HG03460 (cell line): ENCODE measurements around the gene MAD1L1.

Experiments
- ATAC-seq: cut with Tn5 transposase; IDR thresholded peaks from one replicate; pipeline ENCODE4 v1.9.1; 2021; ENCODE audit not compliant: unreplicated experiment

MAD1L1 gene

DNA sequence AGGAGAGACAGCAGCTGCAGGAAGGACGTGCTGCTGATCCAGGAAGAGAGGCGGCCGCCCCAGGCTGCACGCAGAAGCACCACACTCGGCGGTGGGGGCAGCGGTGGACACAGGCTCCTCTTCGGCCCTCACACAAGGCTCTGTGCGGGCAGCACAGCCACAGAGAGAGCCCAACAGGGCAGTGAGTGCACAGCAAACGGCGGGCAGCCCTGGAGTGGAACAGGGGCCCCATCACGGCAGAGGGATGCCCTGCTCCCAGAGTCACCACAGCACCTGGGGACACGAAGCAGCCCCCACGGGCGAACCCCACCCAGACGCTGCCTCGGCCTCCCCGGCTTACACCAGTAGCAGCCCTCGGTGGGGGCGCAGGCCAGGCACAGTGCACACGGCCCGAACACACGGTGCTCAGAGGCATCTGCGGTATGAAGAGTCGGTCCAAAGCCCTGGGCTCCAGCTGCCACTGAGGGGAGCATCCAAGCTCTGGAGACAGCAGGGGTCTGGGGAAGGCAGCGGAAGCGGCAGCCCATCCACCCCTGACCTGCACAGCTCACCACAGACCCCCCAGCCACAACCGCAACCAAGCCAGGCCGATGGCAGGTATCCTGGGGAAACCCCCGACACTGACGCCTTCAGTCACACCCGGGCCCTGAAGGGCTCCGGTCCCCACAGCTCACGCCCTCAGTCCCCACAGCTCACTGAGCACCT, 26.1 kb upstream of the MAD1L1 start:
- peak; percentile 60 for ATAC-seq

DNA sequence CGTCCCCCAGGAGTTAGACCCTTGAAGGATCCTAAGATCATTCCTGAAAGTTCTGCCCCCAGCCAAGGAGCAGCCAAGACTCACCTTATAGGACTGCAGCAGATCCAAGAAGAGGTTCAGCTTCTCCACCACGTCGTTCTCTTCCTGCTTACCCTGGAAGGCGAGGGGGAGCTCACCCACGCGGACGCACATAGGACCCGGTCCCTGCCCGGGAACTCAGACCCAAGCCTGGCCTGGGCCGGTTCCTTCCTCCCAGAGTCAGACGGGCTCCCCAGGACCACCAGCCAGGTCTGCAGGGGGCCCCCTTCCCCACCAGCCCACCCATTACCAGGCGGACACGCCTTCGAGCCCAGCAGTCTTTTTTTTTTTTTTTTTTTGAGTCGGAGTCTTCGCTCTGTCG, 24.9 kb upstream of the MAD1L1 start:
- ATAC-seq = no peak

DNA sequence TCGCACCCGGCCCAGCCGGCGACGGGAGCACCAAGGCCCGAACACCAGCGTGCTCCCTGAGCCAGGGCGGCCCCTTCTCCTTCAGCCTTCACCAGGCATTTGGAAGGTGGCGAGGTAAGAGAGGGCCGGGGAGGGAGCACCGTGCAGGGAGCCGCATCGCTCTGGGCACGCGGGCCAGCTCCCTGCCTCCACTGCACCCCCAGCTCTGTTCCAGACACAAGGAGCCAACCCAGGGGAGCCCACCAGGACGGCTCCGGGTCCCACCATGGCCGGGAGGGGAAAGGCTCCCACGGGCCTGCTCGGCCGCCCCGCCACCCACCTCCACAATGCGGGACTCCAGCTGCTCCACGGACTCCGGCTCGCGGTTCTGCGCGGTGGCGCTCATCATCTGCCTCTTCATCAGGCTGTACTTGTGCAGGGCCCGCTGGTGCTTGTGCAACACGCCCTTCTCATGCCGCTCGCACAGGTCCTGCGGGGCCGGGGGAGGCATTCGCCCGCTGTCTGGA, 24.4 kb upstream of the MAD1L1 start:
- no peak for ATAC-seq

DNA sequence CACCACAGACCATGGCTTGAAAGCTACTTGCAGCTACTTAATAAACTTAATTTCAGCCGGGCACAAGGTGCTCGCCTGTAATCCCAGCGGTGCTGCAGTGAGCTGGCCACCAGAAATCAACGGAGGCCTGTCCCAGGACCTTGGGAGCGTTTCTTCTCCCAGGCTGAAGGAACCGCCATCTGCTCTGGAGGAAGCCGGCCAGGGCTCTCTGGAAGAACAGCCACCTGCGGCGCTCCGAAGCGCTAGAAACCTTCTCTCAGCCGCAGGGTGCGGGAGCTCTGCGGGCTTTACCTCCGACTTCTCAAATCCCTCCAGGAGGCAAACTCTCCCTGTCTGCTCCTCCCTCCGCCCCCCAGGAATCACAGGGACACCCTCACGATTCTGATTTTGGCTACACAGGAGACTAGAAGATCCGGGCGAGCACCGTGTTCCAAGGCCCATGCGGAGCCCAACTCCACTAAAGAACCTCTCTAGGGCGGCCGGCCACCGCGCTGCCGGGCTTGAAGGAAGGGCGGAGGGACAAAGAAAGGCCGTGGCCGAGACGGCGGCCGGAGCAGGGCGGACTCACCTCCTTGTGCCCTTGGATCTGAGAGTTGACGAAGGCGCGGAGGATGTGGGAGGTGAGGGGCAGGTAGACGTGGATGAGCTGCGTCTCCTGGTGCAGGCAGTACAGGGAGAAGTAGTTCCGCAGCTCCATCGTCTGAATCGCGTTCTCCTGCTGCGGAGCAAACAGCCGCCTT, 23.7 kb upstream of the MAD1L1 start:
- ATAC-seq = no peak

DNA sequence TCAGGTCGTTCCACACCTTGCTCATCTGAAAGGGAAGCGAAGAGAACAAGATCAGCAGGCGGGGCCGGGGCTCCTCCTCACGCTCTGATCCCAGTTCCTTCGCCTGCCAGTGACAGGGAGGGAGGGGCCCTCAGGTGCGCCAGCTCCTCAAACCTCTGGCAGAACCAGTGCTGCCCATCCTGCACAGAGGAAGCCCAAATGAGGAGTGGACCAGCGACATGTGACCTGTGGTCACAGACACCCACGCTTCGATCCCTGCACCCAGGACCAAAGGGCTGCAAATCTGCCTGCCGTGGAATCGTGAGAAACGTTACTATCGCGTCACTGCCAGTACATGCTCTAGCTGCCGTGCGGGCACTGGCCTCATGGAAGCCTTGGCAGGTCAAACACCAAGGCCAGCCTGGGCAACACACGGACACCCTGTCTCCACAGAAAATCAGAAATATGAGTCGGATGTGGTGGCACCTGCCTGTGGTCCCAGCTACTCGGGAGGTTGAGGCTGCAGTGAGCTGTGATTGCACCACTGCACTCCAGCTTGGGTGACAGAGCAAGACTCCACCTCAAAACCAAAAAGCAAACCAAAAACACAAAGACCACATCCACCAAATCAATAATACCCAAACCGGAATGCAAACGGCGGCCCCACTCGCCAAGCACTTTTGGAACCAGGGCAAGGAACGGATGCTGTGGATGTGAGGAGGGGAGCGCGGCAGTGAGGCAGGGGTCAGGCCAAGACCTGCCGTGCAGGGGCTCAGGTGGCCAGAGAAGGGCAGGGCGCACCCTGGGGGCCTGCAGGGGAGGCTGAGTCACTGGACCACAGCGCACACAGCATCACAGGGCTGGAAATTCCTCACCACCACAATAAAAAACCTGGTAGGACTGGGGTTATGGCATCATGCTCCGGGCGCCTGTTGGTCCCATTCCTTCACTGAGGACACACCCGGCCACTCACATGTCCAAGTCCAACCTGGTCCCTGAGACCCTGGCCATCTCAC, 22.7 kb upstream of the MAD1L1 start:
- ATAC-seq = no peak

DNA sequence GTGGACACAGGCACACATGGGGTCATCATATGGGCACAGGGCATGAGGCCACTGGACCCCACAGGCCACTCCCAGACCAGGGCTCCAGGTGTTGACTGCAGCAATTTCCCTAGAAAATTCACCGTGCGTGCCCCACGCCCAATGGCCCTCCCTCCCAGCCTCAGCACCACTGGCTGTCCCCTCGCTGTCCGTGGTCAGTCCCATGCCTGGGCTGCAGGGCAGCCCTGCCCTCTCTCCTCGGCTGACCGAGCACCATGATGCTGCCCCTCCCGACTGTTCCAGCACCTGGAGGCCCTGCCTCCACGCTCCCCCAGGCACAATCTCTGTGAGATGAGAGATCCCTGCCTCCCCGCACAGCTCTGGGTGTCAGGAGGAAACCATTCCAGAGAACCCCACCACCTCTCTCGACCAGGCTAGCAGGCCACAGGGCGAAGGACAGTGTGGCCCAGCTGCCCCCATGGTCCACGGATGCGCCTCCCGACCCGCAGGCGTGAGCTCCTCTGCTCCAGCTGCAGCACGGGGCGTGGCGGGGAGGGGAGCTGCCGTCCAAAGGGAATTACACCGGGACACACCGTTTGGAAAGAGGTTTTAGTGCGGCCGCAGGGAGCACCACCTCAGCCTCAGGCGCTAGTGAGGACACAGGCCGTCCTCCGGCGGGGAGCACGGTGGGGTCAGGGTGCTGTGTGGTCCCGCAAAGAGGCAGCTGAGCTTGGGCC, 21.8 kb upstream of the MAD1L1 start:
- ATAC-seq = no peak

DNA sequence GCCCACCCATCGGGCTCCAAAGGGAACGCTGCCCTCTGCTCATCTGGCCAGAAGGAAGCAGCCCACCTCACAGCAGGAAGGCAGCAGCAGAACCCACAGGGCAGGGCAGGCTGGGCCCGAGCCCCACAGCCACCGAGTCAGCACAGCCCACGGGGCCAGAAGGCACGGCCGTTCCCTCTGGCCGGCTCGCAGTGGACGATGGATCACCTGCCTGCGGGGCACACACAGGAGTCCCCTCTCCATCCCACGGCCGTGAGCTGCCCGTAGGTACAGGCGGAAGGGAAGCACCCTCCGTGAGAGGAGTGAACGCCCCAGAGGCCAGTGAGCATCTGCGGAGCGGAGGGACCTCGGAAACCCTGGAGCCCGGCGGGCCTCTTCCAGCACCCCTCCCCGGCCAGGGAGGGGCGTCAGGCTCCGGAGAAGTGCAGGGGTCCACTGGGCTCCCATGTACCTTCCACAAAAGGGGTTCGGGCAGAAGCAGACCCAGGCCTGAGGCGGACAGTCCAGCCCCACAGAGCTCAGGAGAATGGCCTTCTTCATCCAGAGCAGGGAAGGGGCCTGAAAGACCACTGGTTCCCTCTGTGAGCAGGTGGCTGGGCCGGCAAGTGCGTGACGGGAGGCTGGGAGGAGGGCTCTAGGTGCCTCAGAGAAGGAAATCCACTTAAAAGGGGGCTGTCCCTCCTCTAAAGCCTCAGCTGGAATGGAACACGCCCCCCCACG, 20.9 kb upstream of the MAD1L1 start:
- no peak for ATAC-seq

DNA sequence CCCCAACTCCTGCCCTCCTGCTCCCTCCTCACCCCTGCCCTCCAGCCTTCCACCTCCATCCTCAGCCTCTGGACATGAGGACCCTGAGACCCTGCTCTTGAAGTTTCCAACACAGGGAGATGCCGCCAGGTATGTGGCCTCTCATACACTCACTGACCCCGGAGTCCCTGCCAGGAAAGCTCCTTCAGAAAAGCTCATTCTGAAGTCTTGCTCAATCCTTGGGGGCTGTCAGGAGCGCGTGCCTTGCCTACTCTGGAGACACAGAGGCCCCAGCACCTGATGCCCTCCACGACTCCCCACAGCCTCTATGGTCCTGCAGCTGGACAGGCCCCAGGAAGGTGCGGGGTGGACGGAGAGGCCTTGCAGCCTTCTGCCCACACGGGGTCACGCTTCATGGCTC, 20.3 kb upstream of the MAD1L1 start:
- no peak for ATAC-seq

DNA sequence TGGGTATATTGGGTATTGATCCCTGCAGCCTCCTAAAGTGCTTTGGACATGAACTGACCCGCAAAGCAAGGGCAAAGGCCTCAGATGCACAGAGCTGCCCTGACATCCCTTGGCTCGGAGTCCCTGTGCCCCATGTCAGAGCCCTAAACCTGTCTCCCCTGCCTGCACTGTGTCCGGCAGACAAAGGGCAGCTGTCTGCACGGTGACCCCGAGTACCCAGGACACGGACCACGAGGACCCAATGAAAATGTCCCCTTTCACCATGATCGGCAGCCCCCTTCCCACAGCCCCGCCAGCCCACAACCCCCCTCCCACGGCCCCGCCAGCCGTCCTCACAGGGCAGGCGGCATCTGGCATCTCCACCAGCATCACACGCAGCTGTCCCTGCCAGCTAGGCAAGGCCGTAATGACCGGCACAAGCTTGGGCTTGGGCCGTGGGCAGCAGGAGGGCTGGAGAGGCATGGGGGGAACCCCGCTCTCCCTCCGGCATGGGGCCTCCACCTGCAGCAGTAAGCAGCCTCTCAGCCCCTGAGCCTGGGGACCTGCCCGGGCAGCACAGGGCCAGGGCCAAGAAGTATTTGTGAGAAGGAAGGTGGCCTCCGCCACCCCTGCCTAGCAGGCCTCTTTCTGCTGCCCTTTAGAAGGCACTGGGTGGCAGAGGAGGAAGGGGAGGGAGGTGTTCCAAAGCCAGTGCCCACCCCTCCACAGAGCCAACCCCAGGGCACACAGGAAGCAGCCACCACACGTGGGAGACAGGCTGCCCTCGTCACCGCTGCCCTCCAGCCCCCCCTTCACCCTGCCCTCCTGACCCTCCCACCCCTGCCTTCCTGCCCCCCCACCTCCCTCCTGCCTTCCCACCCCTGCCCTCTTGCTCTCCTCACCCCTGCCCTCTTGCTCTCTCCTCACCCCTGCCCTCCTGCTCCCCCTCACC, 19.4 kb upstream of the MAD1L1 start:
- ATAC-seq = no peak

DNA sequence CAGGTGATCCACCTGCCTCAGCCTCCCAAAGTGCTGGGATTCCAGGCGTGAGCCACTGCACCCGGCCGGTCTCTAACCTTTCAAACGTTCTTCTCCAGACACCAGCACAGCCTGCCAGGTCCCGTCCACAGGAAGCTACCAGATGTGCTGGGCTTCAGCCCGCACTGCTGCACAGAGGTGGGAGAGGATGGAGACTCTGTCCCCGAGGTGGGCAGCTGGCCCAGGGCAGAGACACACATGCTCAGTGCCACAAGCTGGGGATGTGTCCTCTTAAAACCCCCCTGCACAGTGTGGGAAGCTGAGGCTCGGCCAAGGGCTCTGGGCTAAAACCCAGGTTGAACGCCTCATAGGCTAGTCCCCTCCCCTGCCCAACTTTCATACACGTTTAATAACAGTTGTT, 18.6 kb upstream of the MAD1L1 start:
- ATAC-seq = no peak

DNA sequence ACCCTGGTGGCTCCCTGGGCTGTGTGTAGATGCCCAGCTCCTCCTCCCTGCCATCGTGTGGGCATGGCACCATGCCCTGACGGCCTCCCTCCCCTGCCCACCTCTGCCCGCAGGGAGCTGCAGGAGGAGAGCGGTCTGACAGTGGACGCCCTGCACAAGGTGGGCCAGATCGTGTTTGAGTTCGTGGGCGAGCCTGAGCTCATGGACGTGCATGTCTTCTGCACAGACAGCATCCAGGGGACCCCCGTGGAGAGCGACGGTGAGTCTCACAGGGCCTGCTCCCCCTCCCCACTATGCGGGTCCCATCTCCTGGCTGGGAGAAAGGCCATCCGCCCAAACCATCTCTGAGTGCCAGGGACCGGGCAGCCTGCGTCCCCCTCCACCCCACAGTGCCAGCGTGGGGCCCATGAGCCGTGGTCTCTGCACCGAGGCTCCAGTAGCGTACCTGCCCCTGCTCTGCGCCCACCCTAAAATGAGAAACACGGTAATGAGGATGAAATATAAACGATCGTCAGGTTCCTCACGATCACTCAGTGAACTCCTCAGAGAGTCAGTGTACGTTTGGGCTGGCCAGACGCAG, 17.1 kb upstream of the MAD1L1 start:
- no peak for ATAC-seq

DNA sequence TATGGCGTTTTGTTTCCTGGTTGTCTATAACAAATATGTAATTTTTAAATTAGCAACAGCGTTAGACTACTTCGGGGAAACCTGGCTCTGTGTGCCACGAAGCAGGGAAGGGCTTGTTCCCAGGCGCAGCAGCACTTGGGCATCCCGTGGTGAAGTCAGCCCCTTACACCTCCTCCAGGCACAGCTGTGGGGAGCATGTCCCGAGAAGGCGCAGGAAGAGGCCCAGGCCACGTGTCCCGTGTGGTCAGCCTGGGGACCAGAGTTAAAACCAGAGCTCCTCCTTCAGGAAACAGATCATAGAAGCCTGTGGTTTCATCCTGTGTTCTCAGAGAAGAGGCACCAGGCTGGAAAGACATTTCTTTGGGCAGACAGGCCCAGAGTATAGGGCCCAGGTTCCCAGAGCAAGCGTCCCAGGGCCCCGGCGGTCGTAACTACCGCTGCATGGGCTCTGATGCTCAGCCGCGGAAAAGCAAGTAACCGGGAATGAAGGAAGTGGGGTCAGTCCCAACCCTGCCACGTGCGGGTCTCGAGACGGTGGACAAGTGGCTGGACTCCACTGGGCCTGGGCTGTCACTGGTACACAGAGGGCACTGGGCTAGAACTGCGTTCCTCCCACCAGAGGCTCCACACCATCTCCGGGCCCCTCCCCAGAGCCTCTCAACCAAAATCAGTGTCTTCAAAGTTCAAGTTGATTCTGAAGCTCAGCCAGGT, 16.4 kb upstream of the MAD1L1 start:
- peak; percentile 61 for ATAC-seq

DNA sequence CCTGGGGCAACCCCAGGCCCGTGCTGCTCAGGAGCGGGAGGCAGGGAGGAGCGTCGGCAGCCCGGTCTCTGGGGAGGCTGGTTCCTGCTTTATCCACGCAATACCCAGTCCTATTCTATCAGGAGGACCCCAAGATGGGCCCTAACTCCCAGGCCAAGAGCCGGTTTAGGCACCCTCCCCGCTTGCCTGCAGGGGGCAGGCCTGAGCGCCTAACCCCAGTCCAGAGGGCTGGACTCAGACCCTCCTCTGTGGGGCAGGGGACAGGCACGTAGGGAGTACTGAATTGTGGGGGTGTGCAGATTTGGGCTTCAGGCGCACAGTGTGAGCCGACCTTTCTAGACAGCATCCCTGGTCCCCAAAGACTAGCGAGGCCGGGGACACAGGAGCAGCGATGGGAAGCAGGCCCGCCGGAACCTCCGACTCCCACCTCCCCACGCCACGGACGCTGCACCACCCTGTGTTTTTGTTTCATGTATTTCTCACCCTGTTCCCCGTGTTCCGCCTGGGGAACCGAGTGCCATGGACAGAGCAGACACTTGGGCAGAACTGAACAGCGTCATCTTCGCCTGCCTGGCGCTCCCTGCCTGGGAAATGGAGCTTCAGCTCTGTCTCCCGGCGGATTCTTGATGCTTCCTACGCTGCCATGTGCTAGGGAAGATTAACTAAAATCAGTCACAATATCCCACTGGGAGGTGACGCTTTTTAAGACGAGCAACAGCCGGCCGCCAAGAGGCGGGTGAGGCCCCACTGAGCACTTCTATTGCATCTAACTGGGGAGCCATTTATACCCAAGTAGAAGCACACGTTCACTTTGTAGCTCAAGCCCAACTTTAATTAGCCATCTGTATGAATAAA, 14.6 kb upstream of the MAD1L1 start:
- ATAC-seq = no peak

DNA sequence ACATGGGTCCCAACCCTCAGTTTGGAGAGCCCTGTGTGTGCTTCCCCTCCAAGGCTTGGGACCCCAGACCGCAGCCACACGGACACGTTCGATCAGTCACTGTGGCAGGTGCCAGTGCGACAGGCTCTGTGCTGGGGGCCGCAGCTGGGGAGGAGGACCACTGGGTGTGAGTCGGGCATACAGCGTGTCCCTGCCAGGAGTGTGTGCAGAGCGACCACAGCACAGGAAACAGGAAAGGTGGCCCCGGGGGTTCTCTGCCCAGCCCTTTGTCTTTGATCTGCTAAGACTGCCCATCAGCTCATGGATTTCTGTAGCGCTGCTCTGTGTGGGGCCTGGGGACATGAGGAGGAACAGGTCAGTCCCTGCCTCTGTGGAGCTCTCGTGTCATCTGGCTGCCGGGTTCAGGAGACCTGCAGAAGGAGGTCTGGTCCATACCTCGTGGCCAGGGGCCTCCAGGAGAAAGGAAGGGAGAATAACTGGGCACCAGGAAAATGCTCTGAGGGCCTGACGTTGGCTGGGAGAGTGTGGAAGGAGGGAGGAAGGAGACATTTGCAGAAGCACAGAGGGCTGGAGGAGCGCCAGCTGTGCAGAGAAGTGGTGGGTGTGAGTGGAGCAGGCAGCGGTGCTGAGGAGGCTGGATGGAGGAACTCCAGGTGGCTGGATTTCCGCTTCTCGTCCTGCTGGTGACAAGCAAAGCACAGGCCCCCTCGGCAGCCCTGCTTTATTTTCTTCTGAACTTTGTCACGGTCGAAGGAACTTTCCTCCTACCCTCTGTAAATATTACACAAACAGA, 13.3 kb upstream of the MAD1L1 start:
- ATAC-seq = no peak

DNA sequence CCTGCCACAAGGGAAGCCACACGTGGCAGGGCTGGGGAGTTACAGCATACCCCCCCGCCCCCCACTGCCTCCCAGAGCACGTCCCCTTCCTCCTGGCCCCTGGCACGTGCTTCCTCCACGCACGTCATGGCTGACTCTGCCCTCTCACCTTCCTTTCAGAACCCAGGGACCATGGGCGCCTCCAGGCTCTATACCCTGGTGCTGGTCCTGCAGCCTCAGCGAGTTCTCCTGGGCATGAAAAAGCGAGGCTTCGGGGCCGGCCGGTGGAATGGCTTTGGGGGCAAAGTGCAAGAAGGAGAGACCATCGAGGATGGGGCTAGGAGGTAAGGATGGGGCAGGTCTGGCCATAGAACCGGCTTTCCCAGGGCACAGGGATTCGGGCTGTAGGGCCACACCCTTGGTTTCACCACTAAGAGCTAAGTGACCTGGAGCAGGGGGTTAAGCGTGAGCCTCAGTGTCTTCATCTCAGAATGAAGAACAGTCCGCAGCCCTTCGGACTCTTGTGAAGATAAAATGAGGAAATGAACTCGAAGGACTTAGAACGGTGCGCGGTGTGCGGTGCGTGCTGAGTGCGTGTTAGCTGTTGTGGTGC, 11.8 kb upstream of the MAD1L1 start:
- ATAC-seq = no peak

DNA sequence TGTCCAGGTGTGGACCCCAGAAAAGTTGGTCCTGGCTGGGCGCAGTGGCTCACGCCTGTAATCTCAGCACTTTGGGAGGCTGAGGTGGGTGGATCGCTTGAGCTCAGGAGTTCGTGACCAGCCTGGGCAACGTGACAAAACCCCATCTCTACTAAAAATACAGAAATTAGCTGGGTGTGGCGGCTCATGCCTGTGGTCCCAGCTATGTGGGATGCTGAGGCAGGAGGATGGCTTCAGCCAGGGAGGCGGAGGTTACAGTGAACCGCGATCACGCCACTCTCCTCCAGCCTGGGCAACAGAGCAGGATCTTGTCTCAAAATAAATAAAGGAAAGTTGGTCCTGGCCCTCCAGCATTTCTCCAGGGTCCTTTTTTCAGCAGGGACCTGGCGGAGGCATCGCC, 10.7 kb upstream of the MAD1L1 start:
- no peak for ATAC-seq
